HS-27A (cell line): ENCODE data around the gene ZBTB9.

ENCODE experiments used
- DNase-seq: peaks from one replicate; pipeline ENCODE4 v3.0.0-alpha.2; 2012; ENCODE audit warnings: low read depth, missing footprints

The ZBTB9 gene

DNA sequence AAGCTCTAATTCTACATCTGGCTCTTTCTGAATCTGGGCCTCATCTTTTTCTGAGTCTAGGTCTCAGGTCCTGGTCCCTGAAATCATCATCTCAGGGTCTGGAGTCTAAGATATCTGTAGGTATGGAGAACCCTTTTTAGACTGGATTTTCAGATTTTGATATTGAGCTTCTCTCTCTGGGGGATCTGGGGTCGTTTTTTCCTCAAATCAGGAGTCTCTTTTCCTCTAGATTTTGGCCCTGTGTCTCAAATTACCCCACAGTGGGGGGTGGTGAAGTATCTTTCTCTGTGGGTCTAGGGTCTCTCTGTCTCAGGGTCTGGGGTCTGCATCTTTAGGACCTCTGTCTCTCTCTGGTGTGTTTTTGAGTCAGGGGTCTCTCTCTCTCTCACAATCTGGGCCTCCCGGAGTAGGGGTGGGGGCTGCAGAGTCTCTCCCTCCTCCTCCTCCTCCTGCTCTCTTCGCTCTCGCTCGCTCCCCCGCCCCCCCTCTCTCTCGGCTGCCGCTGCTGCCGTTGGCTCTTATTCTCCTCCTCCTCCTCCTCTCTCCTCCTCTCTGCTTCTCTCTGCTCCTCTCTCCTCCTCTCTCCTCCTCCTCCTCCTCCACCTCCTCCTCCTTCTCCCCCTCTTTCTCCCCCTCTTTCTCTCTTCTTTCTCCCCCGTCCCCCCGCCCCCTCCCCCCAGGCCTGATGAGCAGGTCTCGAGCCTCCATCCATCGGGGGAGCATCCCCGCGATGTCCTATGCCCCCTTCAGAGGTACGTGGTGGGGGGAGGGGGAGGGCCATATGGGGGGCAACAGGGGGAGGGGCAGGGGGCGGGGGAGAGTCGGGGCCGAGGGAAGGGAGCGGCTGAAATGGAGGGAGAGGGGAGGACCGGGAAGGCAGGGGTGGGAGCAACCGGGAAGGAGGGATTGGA lies 34.5 kb upstream of the ZBTB9 start, which contains the start of gene SYNGAP1:
SYNGAP1 (plus strand) TSS at position 486 of the 911 bp plus-strand sequence; CDS start at position 686, 200 bp downstream.
- no peak for DNase-seq

DNA sequence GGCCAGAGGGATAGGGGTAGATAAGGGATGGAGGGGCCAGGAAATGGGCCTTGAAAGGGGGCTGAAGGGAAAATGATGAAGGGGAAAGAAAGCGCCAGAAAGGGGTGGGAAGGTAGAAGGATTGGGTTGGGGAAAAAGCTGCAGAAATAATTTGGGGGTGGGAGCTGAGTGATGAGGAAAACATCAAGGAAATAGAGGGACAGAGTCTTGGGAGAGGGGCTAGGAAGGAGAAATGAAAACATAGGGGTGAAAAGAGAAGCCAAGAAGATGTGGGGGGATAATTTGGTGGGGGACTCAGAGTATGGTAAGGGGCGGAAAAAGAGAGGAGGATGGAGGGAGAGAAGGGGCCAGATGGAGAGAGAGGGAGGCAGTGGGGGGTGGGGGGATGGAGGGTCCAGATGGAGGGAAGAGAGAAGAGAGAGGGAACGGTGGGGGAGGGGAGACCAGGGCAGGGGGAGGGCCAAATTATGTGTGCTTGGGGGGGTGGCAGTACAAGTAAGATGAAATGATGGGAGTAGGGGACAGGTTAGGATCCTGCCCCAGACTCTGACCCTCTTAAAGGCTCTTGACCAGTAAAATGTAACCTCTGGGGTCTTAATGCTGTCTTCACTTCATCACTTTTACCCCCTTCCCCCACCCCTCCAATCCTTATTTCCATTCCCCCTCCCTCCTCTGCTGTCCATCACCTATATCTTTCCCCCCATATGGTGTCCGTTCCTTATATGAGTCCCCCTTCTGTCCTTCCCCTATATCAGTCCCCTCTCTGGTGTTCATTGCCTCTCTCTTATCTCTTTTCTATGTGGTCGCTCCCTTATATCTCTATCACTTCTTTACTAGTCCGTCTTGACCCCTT lies 33.7 kb upstream of the ZBTB9 start:
- no peak for DNase-seq

DNA sequence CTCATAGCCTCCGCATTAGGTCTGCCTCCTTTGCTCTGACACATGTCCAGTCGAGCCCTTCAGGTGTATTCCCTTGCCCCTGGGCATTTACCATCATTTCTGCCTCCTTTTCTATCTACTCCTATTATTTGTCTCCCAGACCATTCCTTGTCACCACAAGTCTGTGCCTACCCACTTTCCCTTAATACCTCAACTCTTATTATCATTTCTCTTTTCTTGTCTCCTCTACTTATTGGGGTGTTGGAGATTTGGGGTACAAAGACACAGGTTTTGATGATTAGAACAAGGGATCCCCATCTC lies 33.1 kb upstream of the ZBTB9 start:
- DNase-seq: no peak

DNA sequence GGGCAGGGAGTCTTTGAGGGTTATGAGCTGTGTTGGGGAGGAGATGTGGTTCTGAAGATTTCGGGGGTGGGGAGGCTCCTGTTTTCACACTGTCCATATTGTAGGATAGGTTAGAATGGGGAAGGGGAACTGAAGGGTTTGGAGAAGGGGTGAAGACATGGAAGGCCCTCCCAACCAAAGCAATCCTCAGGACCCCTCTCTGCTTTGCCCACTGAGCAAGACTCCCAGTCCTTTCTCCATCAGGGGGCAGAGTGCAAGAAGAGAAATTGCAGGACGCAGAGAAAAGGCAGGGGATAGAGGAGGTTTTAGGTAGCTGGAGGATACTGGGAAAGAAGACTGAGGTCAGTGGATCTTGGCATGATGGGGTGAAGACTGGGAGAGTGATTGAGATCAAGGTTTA lies 30.6 kb upstream of the ZBTB9 start:
- DNase-seq: no peak

DNA sequence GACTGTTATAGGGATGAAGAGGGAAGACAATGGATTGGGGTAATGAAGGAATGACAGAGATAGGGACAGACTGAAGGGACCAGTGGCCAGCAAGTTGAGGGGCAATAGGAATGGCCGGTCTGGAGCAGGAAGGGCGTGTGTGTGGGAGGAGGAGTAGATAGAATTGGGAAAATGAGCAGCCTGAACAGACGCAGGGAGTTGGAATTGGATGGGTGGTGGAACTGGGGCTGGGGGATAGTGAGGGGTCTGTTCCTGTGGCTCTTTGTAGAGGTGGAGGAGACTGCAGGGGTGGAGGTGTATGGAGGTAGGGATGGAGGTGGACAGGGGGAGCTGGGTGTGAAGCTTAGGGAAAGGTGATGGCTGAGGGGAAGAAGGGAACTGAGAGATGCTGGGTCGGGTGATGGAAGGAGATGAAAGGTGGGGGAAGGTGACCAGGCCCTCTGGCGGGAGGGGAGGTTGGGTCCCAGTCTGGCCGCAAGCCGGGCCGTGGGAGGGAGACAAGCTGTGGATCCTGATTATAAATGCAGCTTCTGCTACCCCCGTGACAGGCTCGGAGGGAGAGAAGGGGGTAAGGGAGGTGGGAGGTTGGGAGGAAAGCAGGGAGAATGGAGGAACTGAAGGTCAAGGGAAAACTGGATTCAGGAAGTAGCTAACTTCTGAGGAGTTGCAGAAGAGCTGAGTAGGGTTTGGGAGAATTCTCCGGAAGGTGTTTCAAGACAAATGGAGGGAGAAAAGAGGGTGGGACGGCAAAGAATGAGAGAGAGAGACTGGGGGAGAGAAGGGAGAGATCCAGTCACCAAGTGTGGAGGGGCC lies 29.3 kb upstream of the ZBTB9 start:
- DNase-seq: no peak

DNA sequence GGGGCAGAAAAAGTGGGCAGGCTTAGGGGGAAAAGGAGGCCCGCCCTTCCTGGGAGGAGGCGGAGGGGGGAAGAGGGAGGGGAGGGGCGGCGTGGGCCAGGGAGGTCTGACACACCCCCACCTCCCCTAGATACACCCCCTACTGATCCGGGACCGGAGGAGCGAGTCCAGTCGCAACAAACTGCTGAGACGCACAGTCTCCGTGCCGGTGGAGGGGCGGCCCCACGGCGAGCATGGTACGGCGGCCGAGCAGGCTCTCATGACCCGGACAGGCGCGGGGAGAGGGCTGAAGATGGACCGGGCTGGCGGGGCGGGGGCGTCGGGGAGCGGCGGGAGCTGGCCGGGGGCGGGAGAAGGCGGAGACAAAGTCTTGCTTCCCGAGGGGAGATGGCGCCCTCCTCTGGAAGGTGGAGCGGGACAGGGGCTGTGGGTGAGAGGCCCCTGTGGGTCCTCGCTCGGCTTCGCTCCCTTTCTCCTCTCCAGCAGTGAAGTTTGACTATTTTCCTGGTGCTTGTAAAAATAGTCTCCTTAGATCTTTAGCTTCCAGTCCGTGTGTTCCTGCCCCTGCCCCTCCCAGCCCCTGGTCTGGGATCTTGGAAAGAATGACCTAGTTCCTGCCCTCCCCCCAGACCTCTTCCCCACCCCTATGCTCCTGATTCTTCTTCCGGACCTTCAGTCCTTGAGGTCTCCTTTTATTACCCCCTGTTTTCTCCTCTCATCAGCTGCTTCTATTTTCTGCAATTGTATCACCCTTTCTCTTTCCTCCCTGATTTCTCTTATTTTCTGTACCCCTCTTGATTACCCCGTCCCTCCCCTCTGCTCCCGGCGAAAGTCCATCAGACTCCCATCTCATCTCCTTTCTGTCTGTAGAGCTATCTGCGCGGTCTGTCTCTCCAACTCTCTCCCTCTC lies 28.5 kb upstream of the ZBTB9 start:
- peak; percentile 46 for DNase-seq

DNA sequence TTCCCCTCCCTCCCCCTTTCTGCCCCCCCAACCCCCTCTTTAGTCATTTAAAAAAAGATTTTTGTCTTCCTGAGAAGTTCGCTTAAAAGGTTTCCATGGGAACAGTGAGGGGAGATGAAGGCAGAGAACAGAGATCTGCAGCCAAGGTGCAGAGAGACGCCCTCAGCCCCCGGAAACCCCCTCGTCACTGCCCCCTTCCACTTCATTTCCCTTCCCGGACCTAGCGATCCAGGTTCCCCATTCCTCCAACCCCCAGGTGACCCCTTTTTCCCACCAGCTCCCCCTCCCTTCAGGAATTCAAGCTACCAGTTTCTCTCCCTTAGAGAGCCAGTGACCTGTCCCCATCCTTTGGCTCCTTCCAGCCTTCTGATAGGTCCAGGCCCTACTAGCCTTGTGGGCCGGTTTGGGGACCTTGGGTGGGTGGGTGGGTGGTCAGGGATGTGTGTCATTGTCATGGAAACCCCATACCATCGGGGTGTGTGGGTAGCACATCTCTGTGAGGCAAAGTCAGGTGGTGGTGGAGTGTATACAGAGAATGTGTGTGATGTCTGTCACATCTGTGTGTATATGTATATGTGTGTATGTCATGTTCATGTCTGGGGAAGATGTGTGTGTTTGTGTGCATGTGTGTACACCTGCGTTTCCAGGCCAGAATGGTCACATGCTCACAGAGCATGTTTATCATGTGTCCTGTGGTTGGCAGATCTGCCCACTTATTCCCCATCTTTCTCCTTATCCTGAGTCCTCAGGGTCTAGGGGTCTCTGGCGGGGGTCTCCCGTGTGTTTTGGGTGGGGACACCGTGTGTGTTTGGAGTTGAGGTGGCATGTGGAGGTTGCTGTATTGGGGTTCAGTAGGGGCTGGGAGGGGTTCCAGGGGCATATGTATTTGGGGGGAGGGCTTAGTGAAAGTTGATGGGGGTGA lies 27.5 kb upstream of the ZBTB9 start:
- no peak for DNase-seq

DNA sequence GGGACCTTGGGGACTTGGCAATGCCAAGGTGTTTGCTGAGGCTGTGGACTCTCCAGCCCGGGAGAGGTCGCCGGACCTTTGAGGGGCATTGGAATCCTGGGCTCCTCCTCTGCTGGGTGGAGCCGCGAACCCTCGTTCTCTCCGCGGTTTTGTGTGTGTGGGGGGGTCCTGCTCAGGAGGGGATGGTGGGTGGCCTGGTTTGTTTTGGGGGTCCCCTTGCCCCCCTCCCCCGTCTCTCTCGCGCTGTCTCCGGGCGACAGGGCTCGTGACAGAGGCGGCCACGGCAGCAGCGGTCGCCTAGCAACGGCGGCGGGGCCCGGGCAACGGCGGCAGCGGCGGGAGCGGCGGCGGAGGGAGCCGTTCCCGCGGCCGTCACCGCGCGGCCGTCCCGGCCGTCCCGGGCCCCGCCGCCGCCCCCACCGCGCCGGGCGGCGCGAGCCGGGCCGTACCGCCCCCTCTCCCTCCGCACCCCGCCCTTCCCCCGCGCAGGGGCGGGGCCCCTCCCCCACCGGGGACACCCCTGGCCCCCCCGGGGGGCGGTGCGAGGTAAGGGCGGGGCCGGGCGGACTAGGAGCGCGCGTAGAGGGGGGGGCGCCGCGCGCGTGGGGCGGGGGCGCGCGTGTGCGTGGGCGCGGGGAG lies 26.7 kb upstream of the ZBTB9 start:
- DNase-seq: no peak

DNA sequence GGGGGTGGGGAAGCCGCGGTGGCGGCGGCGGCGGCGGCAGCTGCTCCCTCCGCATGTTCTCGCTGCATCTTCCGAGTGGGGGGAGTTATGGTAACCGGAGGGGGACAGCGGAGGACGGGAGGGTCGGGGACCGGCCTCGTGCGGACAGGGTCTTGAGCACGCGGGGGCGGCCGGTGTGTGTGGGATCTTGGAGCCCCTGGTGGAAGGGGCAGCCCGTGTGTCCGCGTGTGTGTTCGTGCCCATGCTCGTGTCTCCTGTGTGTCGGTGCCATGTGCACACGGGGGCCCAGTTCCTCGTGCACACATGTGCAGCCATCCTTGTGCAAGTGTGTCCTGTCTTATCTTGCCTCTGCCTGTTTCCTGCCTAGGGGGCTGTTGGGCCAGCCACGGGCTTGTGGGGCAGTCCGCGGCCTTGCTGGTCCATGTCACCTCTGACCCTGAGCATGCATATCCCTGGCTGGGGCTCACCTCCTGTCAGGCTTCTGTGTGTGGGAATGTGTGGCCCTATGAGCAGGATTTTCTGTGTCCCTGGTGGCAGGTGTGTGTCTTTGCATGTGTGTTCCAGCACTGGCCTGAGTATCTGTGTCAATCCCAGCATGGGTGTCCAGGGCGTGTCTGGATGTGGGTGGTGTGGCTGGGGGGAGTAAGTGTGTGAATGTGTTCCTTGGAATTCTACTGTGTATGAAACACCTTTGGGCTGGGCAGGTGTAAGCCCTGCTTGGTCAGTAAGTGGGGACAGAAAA lies 26.0 kb upstream of the ZBTB9 start:
- DNase-seq: no peak

DNA sequence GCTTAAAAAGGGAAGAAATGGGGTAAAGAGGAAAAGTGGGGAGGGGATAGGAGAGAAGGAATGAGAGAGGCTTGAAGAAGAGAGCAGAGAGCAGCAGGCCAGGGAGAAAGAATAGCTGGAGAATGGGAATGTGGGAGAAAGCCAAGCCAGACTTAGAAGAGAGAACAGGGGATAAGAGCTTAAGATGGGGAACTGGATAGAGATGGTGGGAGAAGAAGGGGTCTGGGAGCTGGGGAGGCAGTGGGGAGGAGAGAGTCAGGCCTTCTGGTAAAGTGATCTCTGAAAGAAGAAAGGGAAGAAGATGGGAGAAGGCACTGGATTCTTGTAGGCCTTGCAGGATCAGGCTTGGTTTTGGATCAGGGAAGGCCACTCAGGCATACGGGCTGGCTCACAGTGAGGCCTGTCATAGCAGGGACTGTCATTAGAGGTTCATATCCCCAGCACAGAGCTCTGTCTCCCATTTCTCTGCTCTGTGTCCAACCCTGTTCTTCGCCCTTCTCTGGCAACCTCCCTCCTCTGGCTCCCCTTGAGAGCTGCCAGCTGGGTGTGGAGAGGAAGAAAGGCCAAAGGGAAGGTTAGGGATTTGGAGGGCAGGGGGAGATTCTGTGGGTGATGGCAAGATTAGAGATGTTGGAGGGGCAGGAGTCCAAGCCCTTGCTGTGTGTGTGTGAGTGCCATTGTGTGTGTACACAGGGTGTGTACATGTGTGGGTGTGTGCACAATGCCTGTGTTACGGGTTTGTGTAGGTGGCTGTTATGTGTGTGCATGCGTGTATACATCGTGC lies 25.2 kb upstream of the ZBTB9 start:
- DNase-seq: no peak

DNA sequence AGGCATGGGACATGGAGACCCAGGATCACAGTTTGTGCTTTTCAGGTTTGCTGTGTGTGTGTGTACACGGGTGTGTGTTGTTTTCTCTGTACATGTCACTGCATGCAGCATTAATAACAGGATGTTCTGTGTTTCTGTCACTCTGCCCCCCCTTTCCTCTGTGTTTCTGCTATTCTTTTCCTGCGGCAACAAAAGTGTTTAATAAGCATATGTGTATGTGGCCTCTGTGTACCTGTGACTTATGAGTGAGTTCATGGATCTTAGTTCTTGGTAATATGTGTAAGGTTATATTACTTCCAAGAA lies 24.7 kb upstream of the ZBTB9 start:
- no peak for DNase-seq

DNA sequence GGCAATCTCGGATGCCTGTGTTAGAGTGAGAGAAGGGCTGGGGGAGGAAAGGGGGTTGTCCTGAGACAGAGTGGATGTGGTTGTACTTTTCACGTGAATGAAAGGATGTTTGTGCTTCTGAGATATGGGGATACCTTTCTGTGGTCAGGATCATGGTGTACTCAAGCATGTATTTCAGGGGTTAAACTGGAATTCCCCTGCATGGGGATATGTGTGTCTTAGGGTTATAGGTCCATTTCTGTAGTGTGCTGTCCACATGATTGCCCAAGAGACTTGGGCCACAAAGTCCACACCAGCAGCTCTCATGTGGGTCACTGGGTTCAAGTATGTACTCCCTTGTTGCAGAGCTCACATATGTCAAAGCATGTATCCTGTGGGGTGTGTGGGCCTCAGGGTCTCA lies 24.0 kb upstream of the ZBTB9 start:
- DNase-seq: no peak

DNA sequence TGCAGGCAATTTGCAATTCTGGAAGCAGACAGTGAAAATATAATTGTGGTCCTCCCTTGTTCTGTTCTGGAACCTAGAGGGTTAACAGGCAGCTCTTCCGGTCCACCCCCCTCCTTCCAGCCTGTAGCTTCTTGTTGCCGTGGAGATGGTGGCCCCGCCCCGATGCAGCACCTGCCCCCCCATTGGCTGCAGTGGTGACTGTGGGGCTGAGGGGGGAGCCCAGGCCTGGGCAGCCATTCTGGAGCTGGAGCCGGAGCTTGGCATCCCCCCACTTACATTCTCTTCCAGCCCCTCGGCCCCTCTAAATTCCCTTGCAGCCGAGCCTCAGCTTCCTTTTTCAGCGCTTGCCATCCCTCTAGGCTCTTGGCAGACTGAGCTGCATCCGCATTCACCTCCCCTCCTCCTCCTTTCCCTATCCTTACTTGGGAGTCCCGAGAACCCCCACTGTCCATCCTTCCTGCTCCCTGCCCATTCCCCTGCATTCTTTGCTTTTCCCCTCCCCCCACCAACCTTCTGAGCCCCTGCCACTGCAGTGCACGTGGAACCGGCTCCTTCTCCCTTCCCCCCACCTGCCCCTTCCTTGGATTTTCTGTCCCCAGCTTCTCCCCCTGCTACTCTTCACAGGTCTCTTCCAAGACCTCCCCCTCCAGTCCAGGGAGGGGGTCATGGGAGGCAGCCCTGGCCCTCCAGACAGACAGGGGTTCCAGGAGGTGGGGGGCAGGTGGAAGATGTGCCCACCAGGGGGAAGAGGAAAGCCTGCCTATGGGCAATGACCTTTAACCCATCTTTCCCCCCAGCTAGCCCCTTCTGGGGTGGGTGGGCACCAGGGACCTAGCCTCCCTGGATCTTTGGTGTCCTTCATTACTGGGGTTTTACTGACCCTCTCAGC lies 23.1 kb upstream of the ZBTB9 start:
- no peak for DNase-seq

DNA sequence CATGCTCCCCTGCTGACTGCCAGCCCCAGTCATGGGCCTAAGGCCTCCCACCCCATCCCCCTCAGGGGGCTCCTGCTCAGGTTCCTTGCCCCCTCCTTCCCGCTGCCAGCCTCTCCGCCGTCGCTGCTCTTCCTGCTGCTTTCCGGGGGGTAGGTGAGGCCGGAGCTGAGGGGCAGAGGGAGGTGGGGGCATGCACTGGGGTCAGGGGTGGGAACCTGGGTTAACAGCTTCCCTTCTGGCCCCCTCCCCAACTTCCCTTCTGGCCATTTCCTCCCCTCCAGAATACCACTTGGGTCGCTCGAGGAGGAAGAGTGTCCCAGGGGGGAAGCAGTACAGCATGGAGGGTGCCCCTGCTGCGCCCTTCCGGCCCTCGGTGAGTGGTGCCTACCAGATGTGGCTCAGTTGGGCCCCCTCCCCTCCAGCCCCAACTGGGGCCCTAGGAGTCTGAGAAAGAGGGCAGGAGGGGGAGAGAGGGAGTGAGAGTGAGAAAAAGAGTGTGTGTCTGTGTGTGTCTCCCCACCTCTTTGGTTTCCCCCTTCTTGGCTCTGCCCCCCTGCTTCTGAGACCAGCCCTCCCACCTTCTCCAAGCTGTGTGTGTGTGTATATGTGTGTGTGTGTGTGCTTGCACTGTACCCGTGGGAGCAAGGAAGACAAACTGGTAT lies 22.4 kb upstream of the ZBTB9 start:
- no peak for DNase-seq

DNA sequence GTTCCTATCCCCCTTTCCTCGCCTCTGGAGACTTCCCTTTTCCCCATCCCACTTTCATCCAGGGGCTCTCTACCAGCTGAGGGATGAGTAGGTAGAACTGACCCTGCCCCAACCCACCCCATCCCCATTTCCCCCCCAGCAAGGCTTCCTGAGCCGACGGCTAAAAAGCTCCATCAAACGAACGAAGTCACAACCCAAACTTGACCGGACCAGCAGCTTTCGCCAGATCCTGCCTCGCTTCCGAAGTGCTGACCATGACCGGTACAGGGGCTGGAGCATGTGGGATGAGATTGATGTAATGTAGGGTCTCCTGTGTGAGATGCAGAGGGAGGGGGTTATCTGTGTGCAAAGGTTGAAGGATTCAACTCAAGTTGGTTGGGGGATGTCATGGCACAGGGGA lies 21.8 kb upstream of the ZBTB9 start:
- no peak for DNase-seq

DNA sequence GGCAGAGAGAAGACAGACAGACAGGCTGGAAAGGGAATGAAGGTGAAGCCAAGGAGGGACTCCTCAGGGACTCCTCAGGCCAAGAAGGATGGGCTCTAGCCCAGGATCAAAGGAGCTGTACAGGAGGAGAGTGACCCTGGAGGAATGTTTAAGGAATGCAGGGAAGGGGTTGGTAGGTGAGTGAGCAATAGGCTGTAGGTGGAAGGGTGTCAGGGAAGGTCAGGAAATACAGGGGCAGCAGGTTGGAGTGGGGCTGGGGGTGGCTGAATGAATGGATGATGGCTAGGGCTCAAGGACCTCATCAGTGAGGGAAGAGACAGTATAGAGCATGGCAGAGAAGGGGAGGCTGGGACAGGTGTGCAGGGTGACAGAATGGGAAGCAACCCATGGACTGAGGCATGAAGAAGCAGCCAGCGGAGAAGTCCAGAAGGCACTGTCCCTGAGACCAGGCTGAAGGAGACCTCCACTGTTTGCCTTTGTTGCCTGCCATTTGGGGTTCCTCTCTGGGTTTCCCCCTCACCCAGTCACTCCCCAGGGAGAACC lies 21.3 kb upstream of the ZBTB9 start:
- DNase-seq: no peak
